HCT116 (cell line): ENCODE results near the gene DIS3L. TPM values are rescaled to one million over a fixed set of nuclear protein-coding genes. Genes with fewer than 3 reads are reported as not detected.

Experiments used
- ATAC-seq: fragments of 200-7000 bp; cut with Tn5 transposase; 2 replicates; pipeline ENCODE4 v1.9.1; 2020; ENCODE audit warnings: mild to moderate bottlenecking, moderate library complexity
- BruUV-seq: library from RNA; stranded (reverse); fragments of 400-500 nt; replicated peaks from 2 replicates; lab custom pipeline; 2021; lab: Mats Ljungman, UMichigan
- CTCF ChIA-PET: fragments of 300-600 bp; sonication (Branson Sonifier 250); formaldehyde crosslinking; loops from one replicate; lab custom pipeline; 2021; ENCODE audit warnings: antibody characterized with exemption; lab: Charles Lee
- POLR2A ChIA-PET: fragments of 300-600, 350-600 bp; sonication (Branson Sonifier 250); formaldehyde crosslinking; loops from one replicate; lab custom pipeline; 2021; ENCODE audit warnings: antibody characterized with exemption; lab: Charles Lee
- RAD21 ChIA-PET, 2 experiments: fragments of 300-600 bp; sonication (Branson Sonifier 250); formaldehyde crosslinking; loops; one replicate each; lab custom pipeline; 2023; ENCODE audit warnings: low total read pairs in 2 of 2; ENCODE audit not compliant: uncharacterized antibody in 2 of 2, unreplicated experiment in 2 of 2, low non-redundant PET in 1 of 2; lab: Charles Lee
- DNase-seq: peaks from one replicate; pipeline ENCODE4 v3.0.0-alpha.2; 2010; ENCODE audit warnings: low read depth, low spot score
- H2AFZ ChIP-seq: fragments of 200-600 bp; shearing (Covaris generic), sonication (generic); 2 replicates; pipeline ENCODE4 v1.6.1; 2017; ENCODE audit warnings: low read depth, mixed run types, mixed read lengths, antibody characterized with exemption, low read length; ENCODE audit not compliant: poor library complexity, severe bottlenecking
- H3K27ac ChIP-seq: 2 replicates; pipeline ENCODE4 v1.5.1; 2012; ENCODE audit warnings: low read depth, low read length
- H3K27me3 ChIP-seq: fragments of 200-600 bp; sonication (generic); 2 replicates; pipeline ENCODE4 v1.6.1; 2016; ENCODE audit warnings: mixed run types, low read length, mixed read lengths; ENCODE audit not compliant: insufficient read depth
- H3K36me3 ChIP-seq, 2 experiments: fragments of 200-500 bp in 1 of 2; fragments of 200-600 bp in 1 of 2; sonication (Bioruptor generic) in 1 of 2; sonication (generic) in 1 of 2; 2 replicates each; pipeline versions ENCODE4 v1.5.1 to v1.6.1; 2014 to 2016; ENCODE audit warnings: low read length in 2 of 2, inconsistent platforms in 1 of 2, mixed read lengths in 1 of 2, mixed run types in 1 of 2; ENCODE audit not compliant: insufficient read depth in 2 of 2, control insufficient read depth in 1 of 2
- H3K4me1 ChIP-seq, 2 experiments: fragments of 200-600 bp in 1 of 2; sonication (generic) in 1 of 2; 2 replicates each; pipeline versions ENCODE4 v1.5.1 to v1.6.1; 2012 to 2017; ENCODE audit warnings: low read length in 2 of 2, inconsistent platforms in 1 of 2, mild to moderate bottlenecking in 1 of 2, mixed read lengths in 1 of 2, mixed run types in 1 of 2, moderate library complexity in 1 of 2; ENCODE audit not compliant: insufficient read depth in 2 of 2, control insufficient read depth in 1 of 2
- H3K4me2 ChIP-seq: fragments of 200-600 bp; sonication (generic); 2 replicates; pipeline ENCODE4 v1.6.1; 2017; ENCODE audit warnings: mixed run types, low read length, mixed read lengths
- H3K4me3 ChIP-seq, 2 experiments: fragments of 200-600 bp in 1 of 2; sonication (generic) in 1 of 2; replicated peaks in 1 of 2; 2 replicates each; pipeline ENCODE4 v1.5.1; 2011 to 2016; ENCODE audit warnings: low read length in 2 of 2, control low read depth in 1 of 2, low read depth in 1 of 2, mild to moderate bottlenecking in 1 of 2, mixed read lengths in 1 of 2, mixed run types in 1 of 2
- H3K79me2 ChIP-seq: fragments of 200-600 bp; sonication (generic); 2 replicates; pipeline ENCODE4 v1.6.1; 2017; ENCODE audit warnings: mild to moderate bottlenecking, mixed run types, low read length, moderate library complexity, mixed read lengths; ENCODE audit not compliant: insufficient read depth
- H3K9ac ChIP-seq: fragments of 200-600 bp; sonication (generic); 2 replicates; pipeline ENCODE4 v1.6.1; 2016; ENCODE audit warnings: low read length, mixed read lengths
- H3K9me2 ChIP-seq: fragments of 200-600 bp; sonication (generic), shearing (Covaris generic); 2 replicates; pipeline ENCODE4 v1.6.1; 2017; ENCODE audit warnings: mixed run types, mild to moderate bottlenecking, moderate library complexity; ENCODE audit not compliant: insufficient read depth
- H3K9me3 ChIP-seq, 2 experiments: fragments of 200-500 bp in 1 of 2; fragments of 200-600 bp in 1 of 2; sonication (Bioruptor generic) in 1 of 2; sonication (generic) in 1 of 2; 2 replicates each; pipeline ENCODE4 v1.6.1; 2014 to 2017; ENCODE audit warnings: low read length in 2 of 2, mixed read lengths in 2 of 2, inconsistent platforms in 1 of 2, low read depth in 1 of 2, mild to moderate bottlenecking in 1 of 2, mixed run types in 1 of 2, moderate library complexity in 1 of 2; ENCODE audit not compliant: control insufficient read depth in 1 of 2, insufficient read depth in 1 of 2
- H4K20me1 ChIP-seq: fragments of 200-600 bp; sonication (generic), shearing (Covaris generic); 2 replicates; pipeline ENCODE4 v1.6.1; 2017; ENCODE audit warnings: mixed run types, mild to moderate bottlenecking, moderate library complexity; ENCODE audit not compliant: insufficient read depth
- ATF3 ChIP-seq: IDR thresholded peaks from 2 replicates; pipeline ENCODE4 v1.6.1; 2012
- CBX3 ChIP-seq: IDR thresholded peaks from 2 replicates; pipeline ENCODE4 v1.6.1; 2012; ENCODE audit warnings: low read depth
- CEBPB ChIP-seq: IDR thresholded peaks from 2 replicates; pipeline ENCODE4 v1.6.1; 2012; ENCODE audit warnings: low read depth
- EGR1 ChIP-seq: IDR thresholded peaks from 2 replicates; pipeline ENCODE4 v1.6.1; 2012; ENCODE audit warnings: low read depth
- ELF1 ChIP-seq: IDR thresholded peaks from 2 replicates; pipeline ENCODE4 v1.6.1; 2012; ENCODE audit warnings: low read depth, borderline replicate concordance
- EZH2 ChIP-seq: fragments of 200-600 bp; sonication (generic); IDR thresholded peaks from 2 replicates; pipeline ENCODE4 v1.6.1; 2017; ENCODE audit warnings: antibody characterized with exemption, mixed run types
- FOSL1 ChIP-seq: IDR thresholded peaks from 2 replicates; pipeline ENCODE4 v1.6.1; 2012; ENCODE audit warnings: low read depth
- JUND ChIP-seq: IDR thresholded peaks from 2 replicates; pipeline ENCODE4 v1.6.1; 2012
- MAX ChIP-seq: IDR thresholded peaks from 2 replicates; pipeline ENCODE4 v1.6.1; 2012
- POLR2A ChIP-seq: IDR thresholded peaks from 2 replicates; pipeline ENCODE4 v1.7.0; 2011; ENCODE audit warnings: borderline replicate concordance; ENCODE audit not compliant: insufficient read depth, insufficient read length; ENCODE audit errors: extremely low read depth
- POLR2AphosphoS5 ChIP-seq: IDR thresholded peaks from 2 replicates; pipeline ENCODE4 v1.6.1; 2011; ENCODE audit warnings: mild to moderate bottlenecking, low read depth, low read length, moderate library complexity
- RAD21 ChIP-seq: IDR thresholded peaks from 2 replicates; pipeline ENCODE4 v1.6.1; 2012; ENCODE audit warnings: low read depth, mild to moderate bottlenecking
- REST ChIP-seq: IDR thresholded peaks from 2 replicates; pipeline ENCODE4 v1.6.1; 2012; ENCODE audit warnings: low read depth
- SP1 ChIP-seq: IDR thresholded peaks from 2 replicates; pipeline ENCODE4 v1.6.1; 2012; ENCODE audit warnings: low read depth
- SRF ChIP-seq: IDR thresholded peaks from 2 replicates; pipeline ENCODE4 v1.6.1; 2012; ENCODE audit warnings: low read depth
- YY1 ChIP-seq: IDR thresholded peaks from 2 replicates; pipeline ENCODE4 v1.6.1; 2011; ENCODE audit warnings: low read length, low read depth, moderate library complexity, mild to moderate bottlenecking; ENCODE audit not compliant: insufficient replicate concordance; ENCODE audit errors: extremely low read depth
- ZBTB33 ChIP-seq: IDR thresholded peaks from 2 replicates; pipeline ENCODE4 v1.6.1; 2011; ENCODE audit warnings: mild to moderate bottlenecking, low read length, moderate library complexity; ENCODE audit not compliant: insufficient replicate concordance; ENCODE audit errors: extremely low read depth
- ZFX ChIP-seq: fragments of 450-650 bp; IDR thresholded peaks from 2 replicates; pipeline ENCODE4 v1.6.1; 2017
- intact Hi-C: fragments of 100-400 bp; cut with micrococcal nuclease; formaldehyde crosslinking; loops from 2 replicates; pipeline ENCODE4 v1.10.0; 2022
- total RNA-seq: library from RNA; stranded (reverse); gene quantifications from one replicate; pipeline ENCODE4 v1.2.1, GENCODE V29; 2021; ENCODE audit not compliant: unreplicated experiment

The DIS3L gene
- total RNA-seq, 1 experiment from 2014 or later, result 32.2 TPM

- Histone ChIP-seq H3K36me3 (no peaks in the 10 kb centered on the region), H3K79me2 (peaks cover 12% of the 10 kb centered on the region), H3K4me2 (peak overlapping the region; percentile 43; the same call in 1 of the 2 replicates), H3K9me3 (no peaks in the 10 kb centered on the region), H2AFZ (no peak overlapping the region), H3K27me3 (no peaks in the 10 kb centered on the region), H3K27ac (no peak overlapping the region), H3K4me1 (peaks cover 15 to 44% of the 10 kb centered on the region in 2 experiments), H3K9me2 (no peaks in the 10 kb centered on the region), H3K9ac (no peak overlapping the region), H3K4me3 (no peak overlapping the region), H4K20me1 (no peaks in the 10 kb centered on the region)
- BruUV-seq, result no TSS peak
- no peak for TF ChIP-seq ZBTB33
- no peak for TF ChIP-seq SP1
- no peak for TF ChIP-seq MAX
- no peak for TF ChIP-seq SRF
- TF ChIP-seq CEBPB, result no peak
- TF ChIP-seq POLR2A, result no peak
- TF ChIP-seq YY1, result no peak
- TF ChIP-seq ZFX, result no peak
- no peak for TF ChIP-seq EZH2
- TF ChIP-seq REST, result no peak
- TF ChIP-seq FOSL1, result no peak
- TF ChIP-seq RAD21, result no peak
- no peak for TF ChIP-seq ELF1
- no peak for TF ChIP-seq POLR2AphosphoS5
- no peak for TF ChIP-seq ATF3
- TF ChIP-seq JUND, result no peak
- no peak for TF ChIP-seq CBX3
- no peak for TF ChIP-seq EGR1
- intact Hi-C loops, result no loop called here
- ChIA-PET POLR2A (interaction anchor here (1.0 kb wide), 1 partner anchor 35 kb away, joined by 3 read pairs; no protein-coding TSS in a partner anchor), CTCF (no interaction called here), RAD21 (no interaction called here)
- ATAC-seq (no peak), DNase-seq (no peak)
These were observed 3.4 kb upstream of the DIS3L start for GRCh38 chr15:66290007-66290406.
